Measurements from ENCODE around the gene BROX.
"Not testable (repeated sequence)": the region's sequence is repeated elsewhere in the genome, so short reads cannot be mapped to it uniquely, and the experiment has no call there.

BROX gene

GRCh38 chr1:222732216-222733159 lies 20.1 kb downstream of the BROX start:
- Histone ChIP-seq H3K27ac (no peak overlapping the region), H3K4me3 (no peak overlapping the region)
- no peak for TF ChIP-seq CTCF (IDR thresholded peaks at IDR 0.05)
- no peak for DNase-seq (ENCODE audit: low spot score)

GRCh38 chr1:222734740-222735139 lies 22.4 kb downstream of the BROX start:
- no peak for DNase-seq (ENCODE audit: low spot score)
- Histone ChIP-seq H3K4me3 (no peak overlapping the region), H3K27ac (no peak overlapping the region)
- no peak for TF ChIP-seq CTCF (IDR thresholded peaks at IDR 0.05)

- Histone ChIP-seq H3K27ac (no peak overlapping the region), H3K4me3 (no peak overlapping the region)
- TF ChIP-seq CTCF (IDR thresholded peaks at IDR 0.05), result no peak
- no peak for DNase-seq (ENCODE audit: low spot score)
Measured at GRCh38 chr1:222736470-222736869, 24.1 kb downstream of the BROX start.

- H3K4me3 ChIP-seq, result no peak within 1 kb of the TSS
- no peak for TF ChIP-seq CTCF (IDR thresholded peaks at IDR 0.05)
- no peak within 1 kb of the TSS for H3K27ac ChIP-seq
- DNase-seq (ENCODE audit: low spot score), result no peak
Measured at GRCh38 chr1:222736972-222737371, 24.6 kb downstream of the BROX start, which contains the start of gene FAM177B. Gene FAM177B, plus strand, starts transcription at chr1:222737202. Its CDS starts 9,344 bp downstream, at chr1:222746546.

- no peak for TF ChIP-seq CTCF (IDR thresholded peaks at IDR 0.05)
- no peak overlapping the region for H3K27ac ChIP-seq
- no peak overlapping the region for H3K4me3 ChIP-seq
Measured at GRCh38 chr1:222739465-222739864, 27.1 kb downstream of the BROX start.

GRCh38 chr1:222739929-222740328 lies 27.6 kb downstream of the BROX start:
- no peak for DNase-seq (ENCODE audit: low spot score)
- H3K27ac ChIP-seq, result no peak overlapping the region
- no peak for TF ChIP-seq CTCF (IDR thresholded peaks at IDR 0.05)
- H3K4me3 ChIP-seq, result no peak overlapping the region

More at GRCh38 chr1:222739465-222739864, 27.1 kb downstream of the BROX start:
- no peak for DNase-seq (ENCODE audit: low spot score)

GRCh38 chr1:222741630-222742457 lies 29.5 kb downstream of the BROX start:
- not testable (repeated sequence) for H3K27ac ChIP-seq; H3K4me3 ChIP-seq; DNase-seq (ENCODE audit: low spot score)
